ENCODE measurements around the gene RGL2. TPM values are rescaled to one million over a fixed set of nuclear protein-coding genes. Genes with fewer than 3 reads are reported as not detected.

The RGL2 gene
- polyA plus RNA-seq, 1 experiment = 21.9 TPM

- DNase-seq (ENCODE audit: low read depth, low spot score) = no peak
- no peaks in the 10 kb centered on the region for H3K9me3 ChIP-seq (ENCODE audit: control insufficient read depth, insufficient read depth, low read length)
- no peak overlapping the region for H3K27ac ChIP-seq (ENCODE audit: low read depth, low read length)
Measured at GRCh38 chr6:33329058-33329457, 30.3 kb upstream of the RGL2 start.

GRCh38 chr6:33324125-33324524, 25.4 kb upstream of the RGL2 start:
- ChIA-PET CTCF (interaction anchor here (0.6 to 3.2 kb wide), 2 partner anchors 67 to 254 kb away, joined by 4 to 15 read pairs; no protein-coding TSS in a partner anchor), POLR2A (no interaction called here)
- H3K9me3 ChIP-seq (ENCODE audit: control insufficient read depth, insufficient read depth, low read length) = no peaks in the 10 kb centered on the region
- no peak overlapping the region for H3K4me3 ChIP-seq (ENCODE audit: low read depth, low read length)
- peaks cover 3% of the 10 kb centered on the region for H3K27me3 ChIP-seq (ENCODE audit: control insufficient read depth, insufficient read depth, low read length)
- H3K27ac ChIP-seq (ENCODE audit: low read depth, low read length) = no peak overlapping the region
- TF ChIP-seq CTCF (IDR thresholded peaks at IDR 0.05; ENCODE audit: low read depth, low read length) = no peak
- DNase-seq (ENCODE audit: low read depth, low spot score) = no peak

More at GRCh38 chr6:33329058-33329457, 30.3 kb upstream of the RGL2 start:
- CTCF ChIA-PET = interaction anchor here (1.0 kb wide), 1 partner anchor 62 kb away, joined by 3 read pairs; no protein-coding TSS in a partner anchor
- TF ChIP-seq CTCF (IDR thresholded peaks at IDR 0.05; ENCODE audit: low read depth, low read length) = no peak
- no peak overlapping the region for H3K4me3 ChIP-seq (ENCODE audit: low read depth, low read length)
- H3K27me3 ChIP-seq (ENCODE audit: control insufficient read depth, insufficient read depth, low read length) = peaks cover 3% of the 10 kb centered on the region
- POLR2A ChIA-PET = no interaction called here

GRCh38 chr6:33323623-33323948, 24.8 kb upstream of the RGL2 start:
- no peak for DNase-seq (ENCODE audit: low read depth, low spot score)
- peak overlapping the region; percentile 93 for H3K27ac ChIP-seq (ENCODE audit: low read depth, low read length)
- CTCF ChIA-PET = no interaction called here
- peak overlapping the region; percentile 78 for H3K4me3 ChIP-seq (ENCODE audit: low read depth, low read length)
- TF ChIP-seq CTCF (IDR thresholded peaks at IDR 0.05; ENCODE audit: low read depth, low read length) = no peak
- H3K27me3 ChIP-seq (ENCODE audit: control insufficient read depth, insufficient read depth, low read length) = no peaks in the 10 kb centered on the region
- H3K9me3 ChIP-seq (ENCODE audit: control insufficient read depth, insufficient read depth, low read length) = no peaks in the 10 kb centered on the region
- POLR2A ChIA-PET = interaction anchor here (0.6 kb wide), 1 partner anchor 10 kb away, joined by 3 read pairs; no protein-coding TSS in a partner anchor

GRCh38 chr6:33321227-33321626, 22.5 kb upstream of the RGL2 start:
- peak overlapping the region; percentile 78 for H3K4me3 ChIP-seq (ENCODE audit: low read depth, low read length)
- H3K27ac ChIP-seq (ENCODE audit: low read depth, low read length) = peak overlapping the region; percentile 99
- H3K27me3 ChIP-seq (ENCODE audit: control insufficient read depth, insufficient read depth, low read length) = no peaks in the 10 kb centered on the region
- no peak for TF ChIP-seq CTCF (IDR thresholded peaks at IDR 0.05; ENCODE audit: low read depth, low read length)
- no peaks in the 10 kb centered on the region for H3K9me3 ChIP-seq (ENCODE audit: control insufficient read depth, insufficient read depth, low read length)
- POLR2A ChIA-PET = interaction anchor here (1.5 kb wide), 1 partner anchor 49 kb away, joined by 8 read pairs; the partner anchor contains the start of genes RPS18 and VPS52
- no peak for DNase-seq (ENCODE audit: low read depth, low spot score)
- CTCF ChIA-PET = interaction anchor here (1.2 kb wide), 2 partner anchors 70 to 73 kb away, joined by 3 to 4 read pairs; no protein-coding TSS in a partner anchor

GRCh38 chr6:33320315-33321181, 21.8 kb upstream of the RGL2 start:
- Histone ChIP-seq H3K4me3 (ENCODE audit: low read depth, low read length) (peak overlapping the region; percentile 78), H3K27me3 (ENCODE audit: control insufficient read depth, insufficient read depth, low read length) (no peaks in the 10 kb centered on the region), H3K9me3 (ENCODE audit: control insufficient read depth, insufficient read depth, low read length) (no peaks in the 10 kb centered on the region), H3K27ac (ENCODE audit: low read depth, low read length) (peak overlapping the region; percentile 99)
- DNase-seq (ENCODE audit: low read depth, low spot score) = peak; percentile 84
- ChIA-PET CTCF (interaction anchor here (1.0 to 1.2 kb wide), 3 partner anchors 25 to 72 kb away, joined by 3 to 6 read pairs (median 4); no protein-coding TSS in a partner anchor), POLR2A (interaction anchor here (0.7 to 1.5 kb wide), 5 partner anchors 8 to 349 kb away, joined by 3 to 8 read pairs (median 4); partner anchors contain the start of genes RGL2, RPS18 and VPS52)
- TF ChIP-seq CTCF (IDR thresholded peaks at IDR 0.05; ENCODE audit: low read depth, low read length) = no peak

Data from AG04450 (cell line).